ENCODE data around the gene TSPOAP1.

TSPOAP1 gene

DNA sequence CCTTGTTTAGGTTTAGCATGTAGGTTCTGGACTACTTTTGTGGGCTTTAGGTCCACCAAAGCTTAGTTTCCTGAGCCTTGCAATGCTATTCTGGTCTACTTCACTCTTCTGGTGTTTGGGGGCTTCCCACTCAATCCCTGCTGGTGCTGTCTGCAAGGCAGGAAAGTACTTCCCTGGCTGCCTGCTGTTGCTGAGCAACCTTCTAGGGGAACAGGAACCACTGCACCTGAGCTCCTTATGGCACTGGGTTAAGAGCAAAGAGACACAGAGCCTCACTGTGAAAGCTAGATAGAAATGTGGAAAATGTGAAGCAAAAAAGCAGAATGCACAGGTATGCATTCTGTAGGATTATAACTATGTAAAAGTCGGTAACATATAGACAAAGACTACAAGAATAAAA lies 64.8 kb downstream of the TSPOAP1 start:
- DNase-seq (ENCODE audit: low spot score), result peak; percentile 27

DNA sequence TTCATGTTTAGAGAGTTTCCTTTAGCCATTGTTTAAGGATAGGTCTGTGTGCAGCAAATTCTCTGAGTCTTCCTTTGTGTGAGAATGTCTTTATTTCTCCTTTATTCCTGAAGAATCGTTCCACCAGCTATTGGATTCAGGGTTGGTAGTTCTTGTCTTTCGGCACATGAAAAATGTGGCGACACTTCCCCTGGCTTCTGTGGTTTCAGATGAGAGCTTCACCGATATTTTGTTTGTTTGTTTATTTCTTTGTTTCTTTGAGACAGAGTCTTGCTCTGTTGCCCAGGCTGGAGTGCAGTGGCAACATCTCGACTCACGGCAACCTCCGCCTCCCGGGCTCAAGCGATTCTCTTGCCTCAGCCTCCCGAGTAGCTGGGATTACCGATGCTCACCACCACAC lies 66.4 kb downstream of the TSPOAP1 start:
- DNase-seq (ENCODE audit: low spot score), result no peak

DNA sequence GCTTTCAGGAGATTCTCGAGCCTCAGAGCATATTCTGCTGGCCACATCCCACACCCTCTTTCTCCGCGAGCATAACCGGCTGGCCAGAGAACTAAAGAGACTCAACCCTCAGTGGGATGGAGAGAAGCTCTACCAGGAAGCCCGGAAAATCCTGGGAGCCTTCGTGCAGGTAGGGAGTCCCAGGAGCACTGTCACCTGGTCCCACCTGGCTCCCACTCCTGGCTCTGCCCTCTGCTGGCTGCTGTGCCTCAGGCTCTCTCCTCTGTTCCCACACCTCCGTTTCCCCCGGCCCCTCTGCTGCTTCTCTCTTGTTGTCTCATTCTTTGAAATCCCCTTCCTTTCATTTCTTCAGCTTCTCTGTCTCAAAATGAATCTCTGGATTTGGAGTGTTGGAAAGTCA lies 73.8 kb downstream of the TSPOAP1 start:
- DNase-seq (ENCODE audit: low spot score), result peak; percentile 47

DNA sequence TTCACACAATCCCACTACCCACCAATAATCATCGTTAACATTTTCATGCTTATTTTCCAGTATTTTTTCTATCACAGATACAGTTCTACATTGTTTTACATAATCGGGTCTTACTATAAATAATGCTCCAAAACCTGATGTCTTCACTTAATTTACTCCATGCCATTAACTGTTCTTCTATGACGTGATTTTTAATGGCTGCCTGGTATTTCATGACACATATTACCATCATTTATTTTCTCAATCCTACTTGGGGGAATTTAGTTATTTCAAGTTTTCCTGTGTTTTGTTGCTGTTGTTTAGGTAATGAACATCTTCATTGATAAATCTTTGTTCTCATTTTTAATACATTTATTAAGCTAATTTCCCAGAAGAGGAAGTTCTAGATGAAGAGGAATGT lies 75.5 kb downstream of the TSPOAP1 start:
- DNase-seq (ENCODE audit: low spot score), result no peak

DNA sequence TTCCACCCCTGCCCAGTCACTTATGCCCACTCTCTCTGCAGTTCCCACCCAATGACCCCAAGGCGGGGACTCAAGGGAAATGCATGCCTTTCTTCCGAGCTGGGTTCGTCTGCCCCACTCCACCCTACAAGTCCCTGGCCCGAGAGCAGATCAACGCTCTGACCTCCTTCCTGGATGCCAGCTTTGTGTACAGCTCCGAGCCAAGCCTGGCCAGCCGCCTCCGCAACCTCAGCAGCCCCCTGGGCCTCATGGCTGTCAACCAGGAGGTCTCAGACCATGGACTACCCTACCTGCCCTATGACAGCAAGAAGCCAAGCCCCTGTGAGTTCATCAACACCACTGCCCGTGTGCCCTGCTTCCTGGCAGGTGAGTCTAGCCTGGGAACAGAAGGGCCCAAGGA lies 76.5 kb downstream of the TSPOAP1 start:
- peak; percentile 38 for DNase-seq (ENCODE audit: low spot score)

Measured in D341Med (cell line).